H9 (cell line): ENCODE data around the gene PRR5L. TPM values are rescaled to one million over a fixed set of nuclear protein-coding genes. Genes with fewer than 3 reads are reported as not detected.
A peak's percentile ranks its signal among the peaks of the same experiment; 100 is the strongest.

Source experiments
- DNase-seq: peaks from one replicate; pipeline ENCODE4 v3.0.0-alpha.2; 2017
- H2AFZ ChIP-seq: one replicate; pipeline ENCODE4 v1.6.1; 2013; ENCODE audit warnings: mild to moderate bottlenecking, low read length, control low read depth, moderate library complexity
- H2AK5ac ChIP-seq: 2 replicates; pipeline ENCODE4 v1.6.1; 2013; ENCODE audit warnings: low read length, control low read depth, mixed read lengths; ENCODE audit not compliant: insufficient read length
- H2BK120ac ChIP-seq: one replicate; pipeline ENCODE4 v1.6.1; 2013; ENCODE audit warnings: low read depth, mild to moderate bottlenecking, low read length, control low read depth, inconsistent platforms; ENCODE audit not compliant: poor library complexity, severe bottlenecking
- H2BK12ac ChIP-seq: 2 replicates; pipeline ENCODE4 v1.6.1; 2013; ENCODE audit warnings: low read length, control low read depth, mixed read lengths, low read depth; ENCODE audit not compliant: insufficient read length
- H2BK15ac ChIP-seq: 2 replicates; pipeline ENCODE4 v1.6.1; 2013; ENCODE audit warnings: low read depth, low read length, control low read depth
- H2BK20ac ChIP-seq: one replicate; pipeline ENCODE4 v1.6.1; 2013; ENCODE audit warnings: low read depth, mild to moderate bottlenecking, low read length, control low read depth, inconsistent platforms; ENCODE audit not compliant: poor library complexity, severe bottlenecking
- H2BK5ac ChIP-seq: 2 replicates; pipeline ENCODE4 v1.6.1; 2013; ENCODE audit warnings: low read length, control low read depth, mixed read lengths; ENCODE audit not compliant: insufficient read length
- H3K14ac ChIP-seq: 2 replicates; pipeline ENCODE4 v1.6.1; 2013; ENCODE audit warnings: low read length, control low read depth; ENCODE audit not compliant: insufficient read depth
- H3K18ac ChIP-seq: 2 replicates; pipeline ENCODE4 v1.6.1; 2013; ENCODE audit warnings: low read depth, mild to moderate bottlenecking, mixed read lengths, low read length, control low read depth; ENCODE audit not compliant: insufficient read length
- H3K23ac ChIP-seq: 2 replicates; pipeline ENCODE4 v1.6.1; 2013; ENCODE audit warnings: low read length, control low read depth, mixed read lengths, low read depth; ENCODE audit not compliant: insufficient read length
- H3K23me2 ChIP-seq: 2 replicates; pipeline ENCODE4 v1.6.1; 2013; ENCODE audit warnings: low read depth, mild to moderate bottlenecking, mixed read lengths, low read length, control low read depth; ENCODE audit not compliant: insufficient read length, poor library complexity, severe bottlenecking
- H3K27ac ChIP-seq: 2 replicates; pipeline ENCODE4 v1.5.1; 2013; ENCODE audit warnings: low read length, control low read depth, mixed read lengths, low read depth; ENCODE audit not compliant: insufficient read length
- H3K27me3 ChIP-seq: 2 replicates; pipeline ENCODE4 v1.6.1; 2013; ENCODE audit warnings: low read length, control low read depth, inconsistent platforms; ENCODE audit not compliant: insufficient read depth
- H3K4ac ChIP-seq: 2 replicates; pipeline ENCODE4 v1.6.1; 2013; ENCODE audit warnings: low read depth, mild to moderate bottlenecking, control low read depth, inconsistent platforms, low read length, moderate library complexity
- H3K4me1 ChIP-seq: 2 replicates; pipeline ENCODE4 v1.6.1; 2013; ENCODE audit warnings: low read length, control low read depth, inconsistent platforms; ENCODE audit not compliant: insufficient read depth
- H3K4me2 ChIP-seq: 2 replicates; pipeline ENCODE4 v1.6.1; 2013; ENCODE audit warnings: low read length, control low read depth, mixed read lengths; ENCODE audit not compliant: insufficient read length, insufficient read depth
- H3K56ac ChIP-seq: 2 replicates; pipeline ENCODE4 v1.6.1; 2013; ENCODE audit warnings: low read depth, mild to moderate bottlenecking, mixed read lengths, low read length, control low read depth; ENCODE audit not compliant: insufficient read length
- H3K79me1 ChIP-seq: 2 replicates; pipeline ENCODE4 v1.6.1; 2013; ENCODE audit warnings: low read depth, mild to moderate bottlenecking, moderate library complexity, low read length, control low read depth, inconsistent platforms; ENCODE audit not compliant: insufficient read depth, poor library complexity, severe bottlenecking
- H3K79me2 ChIP-seq: 2 replicates; pipeline ENCODE4 v1.6.1; 2013; ENCODE audit warnings: low read length, control low read depth, inconsistent platforms; ENCODE audit not compliant: insufficient read depth
- H3K9ac ChIP-seq: 2 replicates; pipeline ENCODE4 v1.6.1; 2013; ENCODE audit warnings: low read length, control low read depth, mixed read lengths; ENCODE audit not compliant: insufficient read length; ENCODE audit errors: extremely low read depth
- H3K9me3 ChIP-seq: one replicate; pipeline ENCODE4 v1.6.1; 2013; ENCODE audit warnings: low read depth, low read length, inconsistent platforms; ENCODE audit not compliant: control insufficient read depth
- H3T11ph ChIP-seq: one replicate; pipeline ENCODE4 v1.6.1; 2013; ENCODE audit warnings: mild to moderate bottlenecking, low read length, control low read depth, inconsistent platforms
- H4K20me1 ChIP-seq: one replicate; pipeline ENCODE4 v1.6.1; 2013; ENCODE audit not compliant: control insufficient read depth, insufficient read length, insufficient read depth
- H4K5ac ChIP-seq: 2 replicates; pipeline ENCODE4 v1.6.1; 2013; ENCODE audit warnings: low read depth, mild to moderate bottlenecking, mixed read lengths, low read length, control low read depth; ENCODE audit not compliant: insufficient read length
- H4K8ac ChIP-seq: replicated peaks from 2 replicates; pipeline ENCODE4 v1.6.1; 2013; ENCODE audit warnings: low read length, control low read depth, mixed read lengths, low read depth; ENCODE audit not compliant: insufficient read length
- H4K91ac ChIP-seq: 2 replicates; pipeline ENCODE4 v1.6.1; 2013; ENCODE audit warnings: low read depth, mild to moderate bottlenecking, moderate library complexity, mixed read lengths, low read length, control low read depth; ENCODE audit not compliant: insufficient read length
- H3K27ac Mint-ChIP-seq, 3 experiments: 2 replicates in 2 of 3; 3 replicates in 1 of 3; pipeline ENCODE4 v1.8.0; 2020 to 2021; ENCODE audit warnings: mixed read lengths in 3 of 3, mild to moderate bottlenecking in 1 of 3, moderate library complexity in 1 of 3
- H3K27me3 Mint-ChIP-seq: 2 replicates; pipeline ENCODE4 v1.8.0; 2021; ENCODE audit warnings: low read depth, mild to moderate bottlenecking, moderate library complexity, mixed read lengths
- H3K36me3 Mint-ChIP-seq, 3 experiments: 2 replicates in 2 of 3; 3 replicates in 1 of 3; pipeline ENCODE4 v1.8.0; 2020 to 2021; ENCODE audit warnings: low read depth in 3 of 3, mixed read lengths in 3 of 3; ENCODE audit not compliant: insufficient read depth in 1 of 3
- H3K4me1 Mint-ChIP-seq, 2 experiments: 2 replicates each; pipeline ENCODE4 v1.8.0; 2020; ENCODE audit warnings: mixed read lengths in 2 of 2
- H3K4me3 Mint-ChIP-seq, 2 experiments: 2 replicates in 1 of 2; 3 replicates in 1 of 2; pipeline ENCODE4 v1.8.0; 2020 to 2021; ENCODE audit warnings: mild to moderate bottlenecking in 2 of 2, mixed read lengths in 2 of 2, moderate library complexity in 1 of 2
- H3K9me3 Mint-ChIP-seq, 2 experiments: 2 replicates in 1 of 2; 3 replicates in 1 of 2; pipeline ENCODE4 v1.8.0; 2020; ENCODE audit warnings: mild to moderate bottlenecking in 2 of 2, mixed read lengths in 2 of 2, moderate library complexity in 1 of 2
- WGBS: extraction: QIAGEN DNeasy Blood & Tissue Kit; methylation state at CpG from one replicate; pipeline ENCODE4 v1.1.7; 2013; ENCODE audit warnings: missing lambda C conversion rate, low lambda C conversion rate, mixed read lengths; ENCODE audit not compliant: insufficient read length; ENCODE audit errors: extremely low coverage; 5-methylcytosine and 5-hydroxymethylcytosine counted together
- total RNA-seq: library from RNA; stranded (reverse); gene quantifications from 2 replicates; pipeline ENCODE4 v1.2.1, GENCODE V29; 2021
- TF ChIP-seq, protein P1 (sequence below): fragments of 200-600 bp; sonication (generic); conservative IDR thresholded peaks from 3 replicates; pipeline ENCODE4 v1.8.0; 2021; ENCODE audit warnings: antibody characterized with exemption, mild to moderate bottlenecking

The PRR5L gene
- total RNA-seq, 1 experiment from 2014 or later, result 5.6 TPM

DNA sequence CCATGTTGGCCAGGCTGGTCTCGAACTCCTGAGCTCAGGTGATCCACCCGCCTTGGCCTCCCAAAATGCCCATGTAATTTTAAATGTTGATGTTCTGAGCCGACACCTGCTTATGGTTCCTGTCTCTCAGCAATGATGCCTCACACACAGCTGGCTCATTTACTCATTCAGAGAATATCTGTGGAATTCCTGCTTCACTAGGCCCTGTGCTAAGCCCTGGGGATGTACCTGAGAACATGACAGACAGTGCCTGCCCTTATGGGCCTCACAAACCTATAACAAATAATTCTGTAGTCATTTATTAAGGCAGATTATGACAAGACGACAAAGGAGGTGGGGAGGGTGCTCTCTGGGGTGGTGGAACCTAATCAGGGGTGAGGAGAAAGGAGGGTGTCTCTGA is 93.7 kb downstream of the PRR5L start:
- peak overlapping the region in 1 of 3 experiments; percentile 16; a peak in 1 of 7 replicates for H3K27ac Mint-ChIP-seq
- H3K27me3 ChIP-seq, result no peaks in the 10 kb centered on the region
- no peak overlapping the region for H3K4me3 Mint-ChIP-seq

More for the DNA sequence above, 93.7 kb downstream of the PRR5L start:
- H4K91ac ChIP-seq, result no peak overlapping the region
- H2BK120ac ChIP-seq, result no peak overlapping the region
- H2BK5ac ChIP-seq, result no peak overlapping the region
- H3K79me2 ChIP-seq, result no peaks in the 10 kb centered on the region
- no peak overlapping the region for H2BK15ac ChIP-seq
- no peaks in the 10 kb centered on the region for H3K9me3 ChIP-seq
- whole genome bisulfite sequencing, result no CpG with 5 or more reads among the region's 4 CpGs
- H2AFZ ChIP-seq, result no peak overlapping the region
- H3K27me3 Mint-ChIP-seq, result no peaks in the 10 kb centered on the region
- no peak overlapping the region for H3K18ac ChIP-seq
- H2AK5ac ChIP-seq, result no peak overlapping the region
- DNase-seq, result no peak
- H3K36me3 Mint-ChIP-seq, result no peaks in the 10 kb centered on the region
- H3K23me2 ChIP-seq, result no peaks in the 10 kb centered on the region
- no peaks in the 10 kb centered on the region for H3K4me1 ChIP-seq
- no peak overlapping the region for H2BK12ac ChIP-seq
- no peak overlapping the region for H3T11ph ChIP-seq
- H3K4me1 Mint-ChIP-seq, result no peaks in the 10 kb centered on the region; a peak in 1 of 4 replicates
- H3K79me1 ChIP-seq, result no peaks in the 10 kb centered on the region
- H3K14ac ChIP-seq, result no peak overlapping the region
- H4K20me1 ChIP-seq, result no peaks in the 10 kb centered on the region
- no peak overlapping the region for H3K9ac ChIP-seq
- H3K27ac ChIP-seq, result no peak overlapping the region
- H4K5ac ChIP-seq, result no peak overlapping the region
- H3K4ac ChIP-seq, result no peak overlapping the region
- H2BK20ac ChIP-seq, result no peak overlapping the region
- H3K56ac ChIP-seq, result no peak overlapping the region
- no peak overlapping the region for H3K23ac ChIP-seq
- no peak overlapping the region for H3K4me2 ChIP-seq
- H4K8ac ChIP-seq, result no peak overlapping the region
- TF ChIP-seq, protein P1, sequence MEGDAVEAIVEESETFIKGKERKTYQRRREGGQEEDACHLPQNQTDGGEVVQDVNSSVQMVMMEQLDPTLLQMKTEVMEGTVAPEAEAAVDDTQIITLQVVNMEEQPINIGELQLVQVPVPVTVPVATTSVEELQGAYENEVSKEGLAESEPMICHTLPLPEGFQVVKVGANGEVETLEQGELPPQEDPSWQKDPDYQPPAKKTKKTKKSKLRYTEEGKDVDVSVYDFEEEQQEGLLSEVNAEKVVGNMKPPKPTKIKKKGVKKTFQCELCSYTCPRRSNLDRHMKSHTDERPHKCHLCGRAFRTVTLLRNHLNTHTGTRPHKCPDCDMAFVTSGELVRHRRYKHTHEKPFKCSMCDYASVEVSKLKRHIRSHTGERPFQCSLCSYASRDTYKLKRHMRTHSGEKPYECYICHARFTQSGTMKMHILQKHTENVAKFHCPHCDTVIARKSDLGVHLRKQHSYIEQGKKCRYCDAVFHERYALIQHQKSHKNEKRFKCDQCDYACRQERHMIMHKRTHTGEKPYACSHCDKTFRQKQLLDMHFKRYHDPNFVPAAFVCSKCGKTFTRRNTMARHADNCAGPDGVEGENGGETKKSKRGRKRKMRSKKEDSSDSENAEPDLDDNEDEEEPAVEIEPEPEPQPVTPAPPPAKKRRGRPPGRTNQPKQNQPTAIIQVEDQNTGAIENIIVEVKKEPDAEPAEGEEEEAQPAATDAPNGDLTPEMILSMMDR, result no peak
- no peaks in the 10 kb centered on the region for H3K9me3 Mint-ChIP-seq
